ENCODE results near the gene H6PD.

The H6PD gene

DNA sequence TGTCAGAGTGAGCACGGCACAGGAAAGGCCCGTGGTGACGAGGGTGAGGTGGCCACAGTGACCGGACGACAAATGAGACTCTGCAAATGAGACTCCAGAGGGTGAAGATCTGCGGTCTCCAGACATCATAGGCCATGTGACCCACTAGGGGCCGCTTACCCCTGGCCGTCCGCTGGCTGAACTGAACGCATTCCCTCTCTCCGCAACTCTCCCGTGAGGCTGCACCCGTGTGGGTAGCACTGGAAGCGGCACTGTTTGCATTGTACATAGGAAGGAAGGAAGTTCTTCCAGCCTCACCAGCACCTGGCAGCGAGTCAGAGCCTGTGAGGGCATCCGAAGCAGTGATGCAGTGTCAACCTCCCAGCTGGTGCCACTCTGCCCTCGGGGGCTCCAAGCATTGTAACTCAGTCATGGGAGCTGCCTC lies 34.5 kb downstream of the H6PD start:
- ChIA-PET POLR2A (interaction anchor here (0.5 kb wide), 1 partner anchor 700 kb away, joined by 5 read pairs; no protein-coding TSS in a partner anchor), CTCF (interaction anchor here (0.6 to 5.8 kb wide), 8 partner anchors 7 to 322 kb away, joined by 3 to 97 read pairs (median 4); partner anchors contain the start of gene SPSB1)
- Histone ChIP-seq H3K4me3 (ENCODE audit: low read depth, low read length) (no peak overlapping the region), H3K27ac (ENCODE audit: extremely low read depth, low read depth, low read length) (no peak overlapping the region), H3K9me3 (ENCODE audit: control insufficient read depth, insufficient read depth, low read depth, low read length) (no peaks in the 10 kb centered on the region), H3K36me3 (ENCODE audit: control insufficient read depth in 2 of 2, insufficient read depth in 1 of 2, low read length in 2 of 2) (peaks cover 0 to 25% of the 10 kb centered on the region in 2 experiments; a peak in 1 of 3 replicates), H3K4me1 (ENCODE audit: control insufficient read depth, insufficient read depth, low read length) (peaks cover 3% of the 10 kb centered on the region; the same call in 1 of the 2 replicates)
- no peak for TF ChIP-seq ZNF274 (IDR thresholded peaks at IDR 0.05; ENCODE audit: low read length)
- TF ChIP-seq ZNF274 (tag by site-specific recombination; IDR thresholded peaks at IDR 0.05; ENCODE audit: borderline replicate concordance) = no peak
- TF ChIP-seq ZNF548 (tag by site-specific recombination; IDR thresholded peaks at IDR 0.05) = no peak
- TF ChIP-seq ZNF792 (tag by site-specific recombination; IDR thresholded peaks at IDR 0.05) = no peak
- TF ChIP-seq, protein P1, sequence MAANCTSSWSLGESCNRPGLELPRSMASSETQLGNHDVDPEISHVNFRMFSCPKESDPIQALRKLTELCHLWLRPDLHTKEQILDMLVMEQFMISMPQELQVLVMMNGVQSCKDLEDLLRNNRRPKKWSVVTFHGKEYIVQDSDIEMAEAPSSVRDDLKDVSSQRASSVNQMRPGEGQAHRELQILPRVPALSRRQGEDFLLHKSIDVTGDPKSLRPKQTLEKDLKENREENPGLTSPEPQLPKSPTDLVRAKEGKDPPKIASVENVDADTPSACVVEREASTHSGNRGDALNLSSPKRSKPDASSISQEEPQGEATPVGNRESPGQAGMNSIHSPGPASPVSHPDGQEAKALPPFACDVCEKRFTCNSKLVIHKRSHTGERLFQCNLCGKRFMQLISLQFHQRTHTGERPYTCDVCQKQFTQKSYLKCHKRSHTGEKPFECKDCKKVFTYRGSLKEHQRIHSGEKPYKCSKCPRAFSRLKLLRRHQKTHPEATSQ (tag by site-specific recombination; IDR thresholded peaks at IDR 0.05) = no peak
- no peak for TF ChIP-seq ZNF214 (tag by site-specific recombination; IDR thresholded peaks at IDR 0.05; ENCODE audit: borderline replicate concordance)
- TF ChIP-seq ZNF335 (tag by site-specific recombination; conservative IDR thresholded peaks at IDR 0.05) = no peak
- TF ChIP-seq ZNF701 (tag by site-specific recombination; IDR thresholded peaks at IDR 0.05) = no peak

- no peak for TF ChIP-seq ZNF132 (tag by site-specific recombination; IDR thresholded peaks at IDR 0.05; ENCODE audit: borderline replicate concordance)
- no peak for TF ChIP-seq ZNF624 (tag by site-specific recombination; IDR thresholded peaks at IDR 0.05)
- TF ChIP-seq SP7 (tag by site-specific recombination; IDR thresholded peaks at IDR 0.05) = no peak
- Histone ChIP-seq H3K4me3 (ENCODE audit: low read depth, low read length) (no peak overlapping the region), H3K9me3 (ENCODE audit: control insufficient read depth, insufficient read depth, low read depth, low read length) (no peaks in the 10 kb centered on the region), H3K36me3 (ENCODE audit: control insufficient read depth in 2 of 2, insufficient read depth in 1 of 2, low read length in 2 of 2) (peaks cover 0 to 18% of the 10 kb centered on the region in 2 experiments; a peak in 1 of 3 replicates), H3K4me1 (ENCODE audit: control insufficient read depth, insufficient read depth, low read length) (peaks cover 3% of the 10 kb centered on the region; the same call in 1 of the 2 replicates), H3K27ac (ENCODE audit: extremely low read depth, low read depth, low read length) (no peak overlapping the region)
- CTCF ChIA-PET = interaction anchor here (0.7 to 5.8 kb wide), 5 partner anchors 21 to 223 kb away, joined by 3 to 97 read pairs (median 19); partner anchors contain the start of gene SPSB1
- POLR2A ChIA-PET = interaction anchor here (0.5 kb wide), 2 partner anchors 419 to 700 kb away, joined by 5 read pairs; no protein-coding TSS in a partner anchor
These were observed 35.1 kb downstream of the H6PD start for GRCh38 chr1:9269721-9270120.

- POLR2A ChIA-PET = interaction anchor here (0.5 kb wide), 1 partner anchor 419 kb away, joined by 5 read pairs; no protein-coding TSS in a partner anchor
- H3K36me3 ChIP-seq (ENCODE audit: control insufficient read depth in 2 of 2, insufficient read depth in 1 of 2, low read length in 2 of 2) = peaks cover 0 to 12% of the 10 kb centered on the region in 2 experiments; a peak in 1 of 3 replicates
- TF ChIP-seq KLF1 (tag by site-specific recombination; IDR thresholded peaks at IDR 0.05) = peak; percentile 59; the same call in 1 of the 2 replicates
- TF ChIP-seq PATZ1 (tag by site-specific recombination; IDR thresholded peaks at IDR 0.05) = 0 out of 2 replicates have a peak, but pooled peaks have one; percentile 17
- TF ChIP-seq ZFP41 (tag by site-specific recombination; IDR thresholded peaks at IDR 0.05; ENCODE audit: borderline replicate concordance) = no peak
- TF ChIP-seq ZBTB17 (tag by site-specific recombination; IDR thresholded peaks at IDR 0.05) = peak; percentile 40; the same call in 1 of the 2 replicates
- TF ChIP-seq ZNF600 (tag by site-specific recombination; IDR thresholded peaks at IDR 0.05) = peak; percentile 81
- TF ChIP-seq ZNF585B (tag by site-specific recombination; IDR thresholded peaks at IDR 0.05) = no peak
- TF ChIP-seq ZBTB20 (tag by site-specific recombination; IDR thresholded peaks at IDR 0.05) = peak; percentile 51
- peak; percentile 86 for TF ChIP-seq ZBTB48 (tag by site-specific recombination; IDR thresholded peaks at IDR 0.05)
- peaks cover 4% of the 10 kb centered on the region for H3K4me1 ChIP-seq (ENCODE audit: control insufficient read depth, insufficient read depth, low read length)
- no peak overlapping the region for H3K27ac ChIP-seq (ENCODE audit: extremely low read depth, low read depth, low read length)
- H3K4me3 ChIP-seq (ENCODE audit: low read depth, low read length) = no peak overlapping the region
- CTCF ChIA-PET = interaction anchor here (1.1 to 5.8 kb wide), 4 partner anchors 14 to 222 kb away, joined by 3 to 97 read pairs (median 26); partner anchors contain the start of gene SPSB1
- no peaks in the 10 kb centered on the region for H3K9me3 ChIP-seq (ENCODE audit: control insufficient read depth, insufficient read depth, low read depth, low read length)
These were observed 35.8 kb downstream of the H6PD start for GRCh38 chr1:9270290-9270883.
